Neutrophil (primary cell): ENCODE results near the gene ECHS1.

Source experiments
- H3K27ac ChIP-seq: fragments of 200-600 bp; sonication (generic); 2 replicates; pipeline ENCODE4 v1.5.1; 2016; ENCODE audit warnings: mild to moderate bottlenecking, moderate library complexity
- H3K27me3 ChIP-seq: fragments of 200-600 bp; sonication (generic); 2 replicates; pipeline ENCODE4 v1.6.0; 2016; ENCODE audit warnings: mild to moderate bottlenecking
- H3K36me3 ChIP-seq: fragments of 200-600 bp; sonication (generic); 2 replicates; pipeline ENCODE4 v1.5.1; 2017
- H3K4me1 ChIP-seq, 2 experiments: fragments of 200-600 bp in 1 of 2; sonication (generic) in 1 of 2; 1 replicate in 1 of 2; 2 replicates in 1 of 2; pipeline versions ENCODE4 v1.5.1 to v1.6.1; 2013 to 2016; ENCODE audit warnings: low read depth in 1 of 2, low read length in 1 of 2, mild to moderate bottlenecking in 1 of 2, moderate library complexity in 1 of 2; ENCODE audit not compliant: control insufficient read depth in 1 of 2, insufficient read depth in 1 of 2
- H3K4me3 ChIP-seq, 2 experiments: fragments of 200-600 bp in 1 of 2; sonication (generic) in 1 of 2; 1 replicate in 1 of 2; 2 replicates in 1 of 2; pipeline ENCODE4 v1.5.1; 2013 to 2016; ENCODE audit warnings: low read depth in 1 of 2, low read length in 1 of 2, mild to moderate bottlenecking in 1 of 2, moderate library complexity in 1 of 2
- H3K9me3 ChIP-seq: fragments of 200-600 bp; sonication (generic); 2 replicates; pipeline ENCODE4 v1.5.1; 2016
- CTCF ChIP-seq: fragments of 200-600 bp; sonication (generic); IDR thresholded peaks from 2 replicates; pipeline ENCODE4 v1.5.1; 2016; ENCODE audit warnings: antibody characterized with exemption

ECHS1 gene

GRCh38 chr10:133313192-133313591, 60.0 kb downstream of the ECHS1 start:
- H3K4me1 ChIP-seq: peaks cover 4 to 11% of the 10 kb centered on the region in 2 experiments
- peaks cover 12% of the 10 kb centered on the region for H3K27me3 ChIP-seq
- no peak overlapping the region for H3K4me3 ChIP-seq
- peaks cover 13% of the 10 kb centered on the region for H3K36me3 ChIP-seq
- TF ChIP-seq CTCF: no peak
- no peaks in the 10 kb centered on the region for H3K9me3 ChIP-seq
- no peak overlapping the region for H3K27ac ChIP-seq

- H3K4me3 ChIP-seq: no peak overlapping the region
- H3K27ac ChIP-seq: no peak overlapping the region
- H3K9me3 ChIP-seq: no peaks in the 10 kb centered on the region
- peaks cover 8 to 15% of the 10 kb centered on the region in 2 experiments for H3K4me1 ChIP-seq
- peaks cover 12% of the 10 kb centered on the region for H3K27me3 ChIP-seq
- no peak for TF ChIP-seq CTCF
- H3K36me3 ChIP-seq: peaks cover 13% of the 10 kb centered on the region
Measured at GRCh38 chr10:133312769-133313145, 60.4 kb downstream of the ECHS1 start.
